H9 (cell line): ENCODE results near the gene SNRNP35. TPM values are rescaled to one million over a fixed set of nuclear protein-coding genes. Genes with fewer than 3 reads are reported as not detected.

Experiments used
- DNase-seq: peaks from one replicate; pipeline ENCODE4 v3.0.0-alpha.2; 2017
- H2AFZ ChIP-seq: one replicate; pipeline ENCODE4 v1.6.1; 2013; ENCODE audit warnings: mild to moderate bottlenecking, low read length, control low read depth, moderate library complexity
- H2AK5ac ChIP-seq: 2 replicates; pipeline ENCODE4 v1.6.1; 2013; ENCODE audit warnings: low read length, control low read depth, mixed read lengths; ENCODE audit not compliant: insufficient read length
- H2BK120ac ChIP-seq: one replicate; pipeline ENCODE4 v1.6.1; 2013; ENCODE audit warnings: low read depth, mild to moderate bottlenecking, low read length, control low read depth, inconsistent platforms; ENCODE audit not compliant: poor library complexity, severe bottlenecking
- H2BK12ac ChIP-seq: 2 replicates; pipeline ENCODE4 v1.6.1; 2013; ENCODE audit warnings: low read length, control low read depth, mixed read lengths, low read depth; ENCODE audit not compliant: insufficient read length
- H2BK15ac ChIP-seq: 2 replicates; pipeline ENCODE4 v1.6.1; 2013; ENCODE audit warnings: low read depth, low read length, control low read depth
- H2BK20ac ChIP-seq: one replicate; pipeline ENCODE4 v1.6.1; 2013; ENCODE audit warnings: low read depth, mild to moderate bottlenecking, low read length, control low read depth, inconsistent platforms; ENCODE audit not compliant: poor library complexity, severe bottlenecking
- H2BK5ac ChIP-seq: 2 replicates; pipeline ENCODE4 v1.6.1; 2013; ENCODE audit warnings: low read length, control low read depth, mixed read lengths; ENCODE audit not compliant: insufficient read length
- H3K14ac ChIP-seq: 2 replicates; pipeline ENCODE4 v1.6.1; 2013; ENCODE audit warnings: low read length, control low read depth; ENCODE audit not compliant: insufficient read depth
- H3K18ac ChIP-seq: 2 replicates; pipeline ENCODE4 v1.6.1; 2013; ENCODE audit warnings: low read depth, mild to moderate bottlenecking, mixed read lengths, low read length, control low read depth; ENCODE audit not compliant: insufficient read length
- H3K23ac ChIP-seq: 2 replicates; pipeline ENCODE4 v1.6.1; 2013; ENCODE audit warnings: low read length, control low read depth, mixed read lengths, low read depth; ENCODE audit not compliant: insufficient read length
- H3K23me2 ChIP-seq: 2 replicates; pipeline ENCODE4 v1.6.1; 2013; ENCODE audit warnings: low read depth, mild to moderate bottlenecking, mixed read lengths, low read length, control low read depth; ENCODE audit not compliant: insufficient read length, poor library complexity, severe bottlenecking
- H3K27ac ChIP-seq: 2 replicates; pipeline ENCODE4 v1.5.1; 2013; ENCODE audit warnings: low read length, control low read depth, mixed read lengths, low read depth; ENCODE audit not compliant: insufficient read length
- H3K27me3 ChIP-seq: 2 replicates; pipeline ENCODE4 v1.6.1; 2013; ENCODE audit warnings: low read length, control low read depth, inconsistent platforms; ENCODE audit not compliant: insufficient read depth
- H3K4ac ChIP-seq: 2 replicates; pipeline ENCODE4 v1.6.1; 2013; ENCODE audit warnings: low read depth, mild to moderate bottlenecking, control low read depth, inconsistent platforms, low read length, moderate library complexity
- H3K4me1 ChIP-seq: 2 replicates; pipeline ENCODE4 v1.6.1; 2013; ENCODE audit warnings: low read length, control low read depth, inconsistent platforms; ENCODE audit not compliant: insufficient read depth
- H3K4me2 ChIP-seq: 2 replicates; pipeline ENCODE4 v1.6.1; 2013; ENCODE audit warnings: low read length, control low read depth, mixed read lengths; ENCODE audit not compliant: insufficient read length, insufficient read depth
- H3K56ac ChIP-seq: 2 replicates; pipeline ENCODE4 v1.6.1; 2013; ENCODE audit warnings: low read depth, mild to moderate bottlenecking, mixed read lengths, low read length, control low read depth; ENCODE audit not compliant: insufficient read length
- H3K79me1 ChIP-seq: 2 replicates; pipeline ENCODE4 v1.6.1; 2013; ENCODE audit warnings: low read depth, mild to moderate bottlenecking, moderate library complexity, low read length, control low read depth, inconsistent platforms; ENCODE audit not compliant: insufficient read depth, poor library complexity, severe bottlenecking
- H3K79me2 ChIP-seq: 2 replicates; pipeline ENCODE4 v1.6.1; 2013; ENCODE audit warnings: low read length, control low read depth, inconsistent platforms; ENCODE audit not compliant: insufficient read depth
- H3K9ac ChIP-seq: 2 replicates; pipeline ENCODE4 v1.6.1; 2013; ENCODE audit warnings: low read length, control low read depth, mixed read lengths; ENCODE audit not compliant: insufficient read length; ENCODE audit errors: extremely low read depth
- H3K9me3 ChIP-seq: one replicate; pipeline ENCODE4 v1.6.1; 2013; ENCODE audit warnings: low read depth, low read length, inconsistent platforms; ENCODE audit not compliant: control insufficient read depth
- H3T11ph ChIP-seq: one replicate; pipeline ENCODE4 v1.6.1; 2013; ENCODE audit warnings: mild to moderate bottlenecking, low read length, control low read depth, inconsistent platforms
- H4K20me1 ChIP-seq: one replicate; pipeline ENCODE4 v1.6.1; 2013; ENCODE audit not compliant: control insufficient read depth, insufficient read length, insufficient read depth
- H4K5ac ChIP-seq: 2 replicates; pipeline ENCODE4 v1.6.1; 2013; ENCODE audit warnings: low read depth, mild to moderate bottlenecking, mixed read lengths, low read length, control low read depth; ENCODE audit not compliant: insufficient read length
- H4K8ac ChIP-seq: replicated peaks from 2 replicates; pipeline ENCODE4 v1.6.1; 2013; ENCODE audit warnings: low read length, control low read depth, mixed read lengths, low read depth; ENCODE audit not compliant: insufficient read length
- H4K91ac ChIP-seq: 2 replicates; pipeline ENCODE4 v1.6.1; 2013; ENCODE audit warnings: low read depth, mild to moderate bottlenecking, moderate library complexity, mixed read lengths, low read length, control low read depth; ENCODE audit not compliant: insufficient read length
- H3K27ac Mint-ChIP-seq, 3 experiments: 2 replicates in 2 of 3; 3 replicates in 1 of 3; pipeline ENCODE4 v1.8.0; 2020 to 2021; ENCODE audit warnings: mixed read lengths in 3 of 3, mild to moderate bottlenecking in 1 of 3, moderate library complexity in 1 of 3
- H3K27me3 Mint-ChIP-seq: 2 replicates; pipeline ENCODE4 v1.8.0; 2021; ENCODE audit warnings: low read depth, mild to moderate bottlenecking, moderate library complexity, mixed read lengths
- H3K36me3 Mint-ChIP-seq, 3 experiments: 2 replicates in 2 of 3; 3 replicates in 1 of 3; pipeline ENCODE4 v1.8.0; 2020 to 2021; ENCODE audit warnings: low read depth in 3 of 3, mixed read lengths in 3 of 3; ENCODE audit not compliant: insufficient read depth in 1 of 3
- H3K4me1 Mint-ChIP-seq, 2 experiments: 2 replicates each; pipeline ENCODE4 v1.8.0; 2020; ENCODE audit warnings: mixed read lengths in 2 of 2
- H3K4me3 Mint-ChIP-seq, 2 experiments: 2 replicates in 1 of 2; 3 replicates in 1 of 2; pipeline ENCODE4 v1.8.0; 2020 to 2021; ENCODE audit warnings: mild to moderate bottlenecking in 2 of 2, mixed read lengths in 2 of 2, moderate library complexity in 1 of 2
- H3K9me3 Mint-ChIP-seq, 2 experiments: 2 replicates in 1 of 2; 3 replicates in 1 of 2; pipeline ENCODE4 v1.8.0; 2020; ENCODE audit warnings: mild to moderate bottlenecking in 2 of 2, mixed read lengths in 2 of 2, moderate library complexity in 1 of 2
- CTCF ChIP-seq: fragments of 200-600 bp; sonication (generic); conservative IDR thresholded peaks from 3 replicates; pipeline ENCODE4 v1.8.0; 2021; ENCODE audit warnings: antibody characterized with exemption, mild to moderate bottlenecking
- WGBS: extraction: QIAGEN DNeasy Blood & Tissue Kit; methylation state at CpG from one replicate; pipeline ENCODE4 v1.1.7; 2013; ENCODE audit warnings: missing lambda C conversion rate, low lambda C conversion rate, mixed read lengths; ENCODE audit not compliant: insufficient read length; ENCODE audit errors: extremely low coverage; 5-methylcytosine and 5-hydroxymethylcytosine counted together
- total RNA-seq: library from RNA; stranded (reverse); gene quantifications from 2 replicates; pipeline ENCODE4 v1.2.1, GENCODE V29; 2021

Gene SNRNP35
- total RNA-seq, 1 experiment from 2014 or later = 16.3 TPM

- Histone ChIP-seq H3K4me1 (no peaks in the 10 kb centered on the region), H3K79me2 (no peaks in the 10 kb centered on the region), H3K4ac (no peak overlapping the region), H4K91ac (no peak overlapping the region), H3K79me1 (no peaks in the 10 kb centered on the region), H3K56ac (no peak overlapping the region), H3K9me3 (no peaks in the 10 kb centered on the region), H4K20me1 (no peaks in the 10 kb centered on the region), H3K4me2 (no peak overlapping the region), H2BK15ac (no peak overlapping the region), H2AK5ac (no peak overlapping the region), H3K14ac (no peak overlapping the region), H3K18ac (no peak overlapping the region), H2BK5ac (no peak overlapping the region), H3K9ac (no peak overlapping the region), H2BK120ac (no peak overlapping the region), H2BK12ac (no peak overlapping the region), H3K27me3 (no peaks in the 10 kb centered on the region), H2AFZ (no peak overlapping the region), H3T11ph (no peak overlapping the region), H4K5ac (no peak overlapping the region), H3K23me2 (no peaks in the 10 kb centered on the region), H4K8ac (no peak overlapping the region), H3K23ac (no peak overlapping the region), H3K27ac (no peak overlapping the region), H2BK20ac (no peak overlapping the region)
- H3K4me1 Mint-ChIP-seq = no peaks in the 10 kb centered on the region
- no peak overlapping the region for H3K4me3 Mint-ChIP-seq
- TF ChIP-seq CTCF = no peak
- peak overlapping the region in 2 of 3 experiments; percentile 19 to 94; a peak in 3 of 7 replicates for H3K27ac Mint-ChIP-seq
- peaks cover 2 to 21% (median 21%) of the 10 kb centered on the region in 3 experiments; a peak in 5 of 7 replicates for H3K36me3 Mint-ChIP-seq
- no peaks in the 10 kb centered on the region for H3K9me3 Mint-ChIP-seq
- no CpG with 5 or more reads among the region's 13 CpGs for WGBS
- no peaks in the 10 kb centered on the region for H3K27me3 Mint-ChIP-seq
- no peak for DNase-seq
Observed at GRCh38 chr12:123474485-123475245, 16.7 kb downstream of the SNRNP35 start.
